HepG2 (cell line): Measurements from ENCODE around the gene CBLB. TPM values are rescaled to one million over a fixed set of nuclear protein-coding genes. Genes with fewer than 3 reads are reported as not detected.

Experiments
- ATAC-seq: fragments of 200-7000 bp; cut with Tn5 transposase; 3 replicates; pipeline ENCODE4 v1.9.1; 2020; ENCODE audit warnings: mild to moderate bottlenecking, moderate library complexity
- BruUV-seq: library from RNA; stranded (reverse); fragments of 400-500 nt; replicated peaks from 2 replicates; lab custom pipeline; 2021; lab: Mats Ljungman, UMichigan
- CTCF ChIA-PET: fragments of 300-600 bp; formaldehyde crosslinking; extraction: SDS; loops from one replicate; lab custom pipeline; 2021; ENCODE audit warnings: low total read pairs, inconsistent platforms, low intra/inter-chr PET ratio; lab: Yijun Ruan, JAX
- POLR2A ChIA-PET: fragments of 350-600 bp; sonication (Branson Sonifier 250); formaldehyde crosslinking; loops from one replicate; lab custom pipeline; 2020; ENCODE audit warnings: antibody characterized with exemption, inconsistent platforms; lab: Yijun Ruan, JAX
- DNase-seq: peaks from one replicate; pipeline ENCODE4 v3.0.0-alpha.2; 2015; ENCODE audit warnings: low spot score
- FAIRE-seq: peaks from 3 replicates; lab custom pipeline; 2011; peaks lifted over from hg19 to GRCh38; lab: Jason Lieb, UNC
- H2AFZ ChIP-seq: one replicate; pipeline ENCODE4 v1.6.1; 2011; ENCODE audit warnings: low read length, inconsistent platforms
- H3K27ac ChIP-seq: fragments of 300-600 bp; 3 replicates; pipeline ENCODE4 v1.8.0; 2011; ENCODE audit warnings: mixed run types, mild to moderate bottlenecking, mixed read lengths, low read length, inconsistent platforms; ENCODE audit not compliant: insufficient read depth; ENCODE audit errors: extremely low read length
- H3K27me3 ChIP-seq, 2 experiments: fragments of 200-600 bp in 1 of 2; 2 replicates in 1 of 2; 3 replicates in 1 of 2; pipeline versions ENCODE4 v1.6.0 to v1.8.0; 2011; ENCODE audit warnings: low read length in 2 of 2, mild to moderate bottlenecking in 2 of 2, moderate library complexity in 2 of 2, inconsistent platforms in 1 of 2; ENCODE audit not compliant: insufficient read depth in 2 of 2, control insufficient read depth in 1 of 2
- H3K36me3 ChIP-seq, 2 experiments: fragments of 200-600 bp in 1 of 2; replicated peaks in 1 of 2; 2 replicates in 1 of 2; 3 replicates in 1 of 2; pipeline versions ENCODE4 v1.5.1 to v1.8.0; 2011; ENCODE audit warnings: low read length in 2 of 2, inconsistent platforms in 1 of 2; ENCODE audit not compliant: insufficient read depth in 2 of 2, control insufficient read depth in 1 of 2
- H3K4me1 ChIP-seq: 2 replicates; pipeline ENCODE4 v1.5.1; 2012; ENCODE audit warnings: low read length, inconsistent platforms; ENCODE audit not compliant: insufficient read depth
- H3K4me2 ChIP-seq: 2 replicates; pipeline ENCODE4 v1.6.0; 2011; ENCODE audit warnings: low read depth, low read length, inconsistent platforms
- H3K4me3 ChIP-seq, 3 experiments: fragments of 200-600 bp in 1 of 3; sonication (generic), shearing (Covaris generic) in 1 of 3; replicated peaks in 1 of 3; 2 replicates each; pipeline ENCODE4 v1.5.1; 2011 to 2016; ENCODE audit warnings: low read length in 3 of 3, inconsistent platforms in 2 of 3, low read depth in 2 of 3, mild to moderate bottlenecking in 2 of 3, control low read depth in 1 of 3, mixed read lengths in 1 of 3; ENCODE audit not compliant: insufficient read depth in 1 of 3
- H3K79me2 ChIP-seq: one replicate; pipeline ENCODE4 v1.6.1; 2011; ENCODE audit warnings: low read length, inconsistent platforms; ENCODE audit not compliant: insufficient read depth
- H3K9ac ChIP-seq: 2 replicates; pipeline ENCODE4 v1.6.0; 2011; ENCODE audit warnings: mild to moderate bottlenecking, low read depth, low read length, inconsistent platforms; ENCODE audit not compliant: insufficient read depth
- H3K9me3 ChIP-seq: 2 replicates; pipeline ENCODE4 v1.5.1; 2012; ENCODE audit warnings: mild to moderate bottlenecking, low read length
- H4K20me1 ChIP-seq: 2 replicates; pipeline ENCODE4 v1.6.0; 2011; ENCODE audit warnings: inconsistent platforms, mild to moderate bottlenecking, low read length, moderate library complexity; ENCODE audit not compliant: insufficient read depth
- ATRX ChIP-seq: sonication (generic); formaldehyde crosslinking; IDR thresholded peaks from 2 replicates; pipeline ENCODE4 v1.4.0; 2020; ENCODE audit warnings: missing genetic modification reagents, borderline replicate concordance
- BRCA1 ChIP-seq: sonication (generic); formaldehyde crosslinking; IDR thresholded peaks from 2 replicates; pipeline ENCODE4 v1.4.0; 2020; ENCODE audit warnings: missing genetic modification reagents
- CREM ChIP-seq, 2 experiments: sonication (generic) in 1 of 2; formaldehyde crosslinking in 1 of 2; IDR thresholded peaks; 2 replicates each; pipeline versions ENCODE4 v1.4.0 to v1.6.1; 2016 to 2020; ENCODE audit warnings: antibody characterized with exemption in 1 of 2, mild to moderate bottlenecking in 1 of 2, missing genetic modification reagents in 1 of 2
- ERF ChIP-seq: IDR thresholded peaks from 2 replicates; pipeline ENCODE4 v1.6.1; 2018; ENCODE audit warnings: missing biosample characterization, missing genetic modification reagents
- HMGA1 ChIP-seq: sonication (generic); formaldehyde crosslinking; conservative IDR thresholded peaks from 2 replicates; pipeline ENCODE4 v1.4.0; 2020; ENCODE audit warnings: missing genetic modification reagents
- JUN ChIP-seq: sonication (generic); formaldehyde crosslinking; IDR thresholded peaks from 2 replicates; pipeline ENCODE4 v1.4.0; 2020; ENCODE audit warnings: mild to moderate bottlenecking, missing genetic modification reagents
- JUND ChIP-seq: sonication (generic); formaldehyde crosslinking; IDR thresholded peaks from 2 replicates; pipeline ENCODE4 v1.8.0; 2022; ENCODE audit warnings: mild to moderate bottlenecking, missing genetic modification reagents
- MAZ ChIP-seq, 2 experiments: sonication (generic) in 1 of 2; formaldehyde crosslinking in 1 of 2; IDR thresholded peaks; 2 replicates each; pipeline versions ENCODE4 v1.5.0 to v1.6.1; 2012 to 2020; ENCODE audit warnings: low read depth in 2 of 2, mild to moderate bottlenecking in 2 of 2, borderline replicate concordance in 1 of 2, improper control_type of control experiment in 1 of 2, low read length in 1 of 2, missing genetic modification reagents in 1 of 2, moderate library complexity in 1 of 2
- NONO ChIP-seq, 2 experiments: fragments of 450-650 bp in 1 of 2; sonication (generic) in 1 of 2; formaldehyde crosslinking in 1 of 2; IDR thresholded peaks in 1 of 2; conservative IDR thresholded peaks in 1 of 2; 2 replicates each; pipeline versions ENCODE4 v1.6.1 to v1.8.0; 2017 to 2022; ENCODE audit warnings: mild to moderate bottlenecking in 1 of 2, missing genetic modification reagents in 1 of 2, moderate library complexity in 1 of 2
- SMC3 ChIP-seq: IDR thresholded peaks from 2 replicates; pipeline ENCODE4 v1.6.1; 2011; ENCODE audit warnings: low read length, improper control_type of control experiment
- SP140L ChIP-seq: sonication (generic); formaldehyde crosslinking; IDR thresholded peaks from 2 replicates; pipeline ENCODE4 v1.4.0; 2020; ENCODE audit warnings: missing genetic modification reagents, borderline replicate concordance
- SRSF4 ChIP-seq: fragments of 200-400 bp; formaldehyde crosslinking; IDR thresholded peaks from one replicate; pipeline ENCODE4 v1.6.1; 2018; ENCODE audit warnings: mild to moderate bottlenecking, low read depth, low read length, moderate library complexity; ENCODE audit not compliant: poor library complexity, severe bottlenecking
- TEAD2 ChIP-seq: sonication (generic); formaldehyde crosslinking; IDR thresholded peaks from 2 replicates; pipeline ENCODE4 v1.9.0; 2021; ENCODE audit warnings: missing genetic modification reagents
- ZNF138 ChIP-seq: sonication (generic); formaldehyde crosslinking; IDR thresholded peaks from 2 replicates; pipeline ENCODE4 v1.5.0; 2020; ENCODE audit warnings: mild to moderate bottlenecking, low read depth, missing genetic modification reagents
- ZNF546 ChIP-seq: sonication (generic); formaldehyde crosslinking; conservative IDR thresholded peaks from 2 replicates; pipeline ENCODE4 v1.8.1; 2023; ENCODE audit warnings: mild to moderate bottlenecking, missing genetic modification reagents
- ZNF570 ChIP-seq: sonication (generic); formaldehyde crosslinking; IDR thresholded peaks from 2 replicates; pipeline ENCODE4 v1.4.0; 2020; ENCODE audit warnings: mild to moderate bottlenecking, missing genetic modification reagents, borderline replicate concordance
- ZNF605 ChIP-seq: sonication (generic); formaldehyde crosslinking; IDR thresholded peaks from 2 replicates; pipeline ENCODE4 v1.8.0; 2022; ENCODE audit warnings: mild to moderate bottlenecking, missing genetic modification reagents
- ZNF790 ChIP-seq: sonication (generic); formaldehyde crosslinking; IDR thresholded peaks from 2 replicates; pipeline ENCODE4 v1.8.0; 2022; ENCODE audit warnings: missing genetic modification reagents, mild to moderate bottlenecking, borderline replicate concordance
- ZSCAN12 ChIP-seq: sonication (generic); formaldehyde crosslinking; IDR thresholded peaks from 2 replicates; pipeline ENCODE4 v1.9.0; 2021; ENCODE audit warnings: mild to moderate bottlenecking, missing genetic modification reagents
- WGBS: methylation state at CpG from one replicate; pipeline ENCODE4 v1.1.6; 2017; ENCODE audit warnings: low lambda C conversion rate; 5-methylcytosine and 5-hydroxymethylcytosine counted together
- in situ Hi-C: cut with HindIII; loops from 2 replicates; pipeline ENCODE4 v1.10.0; 2017; ENCODE audit warnings: low pct_unique_long_range_greater_than_20kb; ENCODE audit not compliant: extremely low pct_ligation_motif_present
- intact Hi-C: fragments of 100-400 bp; cut with micrococcal nuclease; formaldehyde crosslinking; loops from one replicate; pipeline ENCODE4 v1.10.0; 2022; ENCODE audit not compliant: unreplicated experiment
- polyA plus RNA-seq, 8 experiments: library from polyadenylated mRNA; depleted of rRNA in 3 of 8; stranded (reverse) in 7 of 8; unstranded in 1 of 8; fragments of >200 nt; fragmentation: Illumina TruSeq in 4 of 8; extraction: Trizol in 4 of 8; gene quantifications; 2 replicates each; pipeline versions ENCODE4 v1.2.1 to v1.2.3, GENCODE V29; 2011 to 2016; ENCODE audit warnings: low read depth in 4 of 8, missing spikeins in 1 of 8, mixed read lengths in 1 of 8; ENCODE audit not compliant: insufficient read depth in 1 of 8
- total RNA-seq, 5 experiments: library from RNA; depleted of rRNA; stranded (reverse); fragments of >200 nt; fragmentation: Illumina TruSeq; extraction: Trizol; gene quantifications; 2 replicates each; pipeline ENCODE4 v1.2.3, GENCODE V29; 2016; ENCODE audit warnings: low read depth in 1 of 5
- TF ChIP-seq, protein P1 (sequence below): sonication (generic); formaldehyde crosslinking; IDR thresholded peaks from 2 replicates; pipeline ENCODE4 v1.8.1; 2023; ENCODE audit warnings: missing genetic modification reagents, inconsistent platforms, borderline replicate concordance
- TF ChIP-seq, protein P2 (sequence below): sonication (generic); formaldehyde crosslinking; IDR thresholded peaks from 2 replicates; pipeline ENCODE4 v1.4.0; 2020; ENCODE audit warnings: mild to moderate bottlenecking, missing genetic modification reagents

The CBLB gene
- total and polyA plus RNA-seq, 2 of the 13 experiments (the other 11 are each of a cell fraction or from before 2014, with no cell fraction given), result 9.8 to 16.4 TPM

DNA sequence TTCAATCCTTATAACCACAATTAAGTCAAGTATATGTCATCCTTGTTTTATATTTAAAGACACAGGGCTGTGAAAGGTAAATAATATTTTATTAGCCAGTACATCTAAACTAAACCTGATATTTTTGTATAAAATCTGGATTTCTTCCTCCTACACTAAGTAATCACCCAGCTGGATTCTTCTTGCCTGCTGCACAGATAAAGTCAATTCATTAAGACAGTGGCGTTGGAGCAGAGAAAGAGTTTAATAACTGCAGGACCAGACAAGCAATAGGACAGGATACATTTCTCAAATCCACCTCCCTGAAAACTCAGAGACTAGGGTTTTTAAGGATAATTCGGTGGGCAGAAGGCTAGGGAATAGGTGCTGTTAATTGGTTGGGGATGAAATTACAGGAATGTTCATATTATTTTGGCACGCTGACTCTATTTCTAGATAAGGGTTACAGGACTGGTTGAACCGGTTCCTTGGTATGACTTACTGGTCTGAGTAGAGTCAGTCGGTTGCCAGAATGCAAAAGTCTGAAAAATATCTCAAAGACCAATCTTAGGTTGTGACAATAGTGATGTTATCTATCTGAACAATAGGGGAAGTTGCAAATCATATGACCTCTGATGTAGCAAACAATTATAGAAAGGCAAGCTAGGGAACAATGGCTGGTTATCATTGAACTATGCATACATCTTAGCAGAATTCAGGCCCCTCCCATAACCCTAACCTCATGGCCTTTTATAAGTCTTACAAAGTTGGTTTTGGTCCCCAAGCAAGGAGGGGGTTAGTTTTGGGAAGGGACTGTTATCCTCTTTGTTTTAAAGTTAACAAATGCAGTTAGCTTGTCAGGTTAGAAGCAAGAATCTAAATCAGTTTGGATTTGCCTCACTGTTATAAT is 257.3 kb downstream of the CBLB start (continued):
- TF ChIP-seq SMC3 (no peak), TEAD2 (no peak), ZNF790 (no peak)

DNA sequence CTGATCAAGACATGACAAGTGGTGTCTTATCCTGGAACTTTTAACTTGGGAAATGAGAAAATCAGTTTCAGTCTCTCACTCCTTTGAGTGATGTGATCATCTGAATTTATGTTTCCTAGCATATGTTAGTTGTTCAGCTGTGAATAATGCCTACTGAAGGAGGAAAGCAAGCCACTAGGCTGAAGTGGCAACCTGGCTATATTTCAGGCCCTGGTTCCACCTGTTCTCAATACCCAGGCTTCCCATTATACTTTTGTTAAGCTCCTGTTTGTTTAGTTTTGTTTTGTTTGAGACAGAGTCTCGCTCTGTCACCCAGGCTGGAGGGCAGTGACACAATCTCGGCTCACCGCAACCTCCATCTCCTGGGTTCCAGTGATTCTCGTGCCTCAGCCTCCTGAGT is 258.3 kb downstream of the CBLB start:
- no TSS peak for BruUV-seq
- CTCF ChIA-PET, result no interaction called here
- WGBS, result 40% methylated on average over 4 of the region's 4 CpGs
- Histone ChIP-seq H3K79me2 (no peaks in the 10 kb centered on the region), H4K20me1 (no peaks in the 10 kb centered on the region), H3K9me3 (no peaks in the 10 kb centered on the region)
- in situ Hi-C loops, result no loop called here
- TF ChIP-seq ZNF605 (CRISPR knock-in tag), result no peak
- TF ChIP-seq, protein P1, sequence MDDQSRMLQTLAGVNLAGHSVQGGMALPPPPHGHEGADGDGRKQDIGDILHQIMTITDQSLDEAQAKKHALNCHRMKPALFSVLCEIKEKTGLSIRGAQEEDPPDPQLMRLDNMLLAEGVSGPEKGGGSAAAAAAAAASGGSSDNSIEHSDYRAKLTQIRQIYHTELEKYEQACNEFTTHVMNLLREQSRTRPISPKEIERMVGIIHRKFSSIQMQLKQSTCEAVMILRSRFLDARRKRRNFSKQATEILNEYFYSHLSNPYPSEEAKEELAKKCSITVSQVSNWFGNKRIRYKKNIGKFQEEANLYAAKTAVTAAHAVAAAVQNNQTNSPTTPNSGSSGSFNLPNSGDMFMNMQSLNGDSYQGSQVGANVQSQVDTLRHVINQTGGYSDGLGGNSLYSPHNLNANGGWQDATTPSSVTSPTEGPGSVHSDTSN (CRISPR knock-in tag), result no peak
- TF ChIP-seq CREM (IDR thresholded peaks at IDR 0.05), result no peak
- no peak for TF ChIP-seq CREM (CRISPR knock-in tag; IDR thresholded peaks at IDR 0.05)
- TF ChIP-seq ZNF570, result no peak
- TF ChIP-seq, protein P2, sequence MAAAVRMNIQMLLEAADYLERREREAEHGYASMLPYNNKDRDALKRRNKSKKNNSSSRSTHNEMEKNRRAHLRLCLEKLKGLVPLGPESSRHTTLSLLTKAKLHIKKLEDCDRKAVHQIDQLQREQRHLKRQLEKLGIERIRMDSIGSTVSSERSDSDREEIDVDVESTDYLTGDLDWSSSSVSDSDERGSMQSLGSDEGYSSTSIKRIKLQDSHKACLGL (CRISPR knock-in tag), result no peak
- TF ChIP-seq MAZ (IDR thresholded peaks at IDR 0.05; ENCODE audit: borderline replicate concordance, low read depth, low read length), result no peak
- TF ChIP-seq MAZ (CRISPR knock-in tag; IDR thresholded peaks at IDR 0.05; ENCODE audit: low read depth), result no peak
- TF ChIP-seq ATRX (CRISPR knock-in tag), result no peak
- no peak for TF ChIP-seq SRSF4
- TF ChIP-seq ZNF546 (CRISPR knock-in tag), result no peak
- TF ChIP-seq NONO (IDR thresholded peaks at IDR 0.05), result no peak
- no peak for TF ChIP-seq NONO (CRISPR knock-in tag; conservative IDR thresholded peaks at IDR 0.05)
- TF ChIP-seq BRCA1 (CRISPR knock-in tag), result no peak
- no peak for TF ChIP-seq ERF
- TF ChIP-seq SP140L (CRISPR knock-in tag), result no peak
- no peak for TF ChIP-seq JUND
- TF ChIP-seq ZSCAN12, result no peak
- TF ChIP-seq JUN (CRISPR knock-in tag), result no peak
- TF ChIP-seq HMGA1 (CRISPR knock-in tag), result no peak
- TF ChIP-seq ZNF138 (CRISPR knock-in tag), result no peak
- TF ChIP-seq, all 625 proteins: peak for 0
- Histone ChIP-seq H3K4me3 (no peak overlapping the region), H3K9ac (no peak overlapping the region), H2AFZ (no peak overlapping the region), H3K27ac (no peak overlapping the region), H3K27me3 (no peaks in the 10 kb centered on the region), H3K36me3 (no peaks in the 10 kb centered on the region), H3K4me1 (no peaks in the 10 kb centered on the region), H3K4me2 (no peak overlapping the region)
- no peak for ATAC-seq
- no peak for FAIRE-seq
- intact Hi-C loops, result no loop called here
- POLR2A ChIA-PET, result no interaction called here
- DNase-seq, result no peak
